GM08714 (cell line): ENCODE measurements around the gene TUSC7.

Experiments
- H3K4me3 ChIP-seq: fragments of 200-500 bp; sonication (Bioruptor generic); 2 replicates; pipeline ENCODE4 v1.5.1; 2014; ENCODE audit warnings: mild to moderate bottlenecking, low read length, inconsistent platforms
- ZNF274 ChIP-seq: IDR thresholded peaks from 2 replicates; pipeline ENCODE4 v1.6.1; 2012; ENCODE audit warnings: mild to moderate bottlenecking, low read depth, low read length

Gene TUSC7

DNA sequence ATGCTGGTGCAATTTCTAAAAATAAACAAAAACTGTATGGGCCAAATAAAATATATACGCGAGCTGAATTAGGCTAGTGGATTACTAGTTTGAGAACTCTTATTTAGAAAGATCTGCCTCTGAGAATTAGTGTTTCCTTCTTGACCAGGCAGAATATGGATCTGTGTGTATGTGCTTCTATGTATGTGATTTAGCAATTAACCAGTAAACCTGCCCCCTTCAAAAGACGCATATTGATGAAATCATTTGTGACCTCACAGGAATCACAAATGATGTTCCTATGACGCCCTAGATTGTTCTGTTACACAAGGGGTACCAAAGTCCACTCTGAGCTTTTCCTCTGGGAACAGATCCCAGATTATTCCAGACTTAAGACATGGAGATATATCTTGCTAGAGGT, at the start of gene TUSC7:
Gene TUSC7, plus strand, starts transcription at position 301 of the 400 bp plus-strand sequence.
- TF ChIP-seq ZNF274 = no peak
- no peak within 1 kb of the TSS for H3K4me3 ChIP-seq

DNA sequence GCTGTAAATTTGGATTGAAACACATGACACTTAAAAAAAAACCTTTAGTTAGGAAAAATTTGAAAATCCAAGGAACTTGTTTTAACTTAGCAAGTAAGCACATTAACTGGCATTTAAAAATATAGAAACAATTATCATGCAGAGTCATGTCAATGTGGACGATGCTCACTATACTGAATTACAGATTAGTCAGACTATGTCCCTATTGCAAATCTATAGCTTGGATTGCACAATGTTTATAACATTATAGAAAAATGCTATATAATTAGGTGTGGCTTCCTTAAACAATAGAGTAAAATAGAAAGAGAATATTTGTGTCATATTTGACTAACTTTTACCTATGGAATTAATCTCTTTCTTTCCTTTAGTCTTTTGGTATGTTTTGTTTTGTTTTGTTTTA, 48.4 kb upstream of the TUSC7 start:
- no peak for TF ChIP-seq ZNF274
- no peak overlapping the region for H3K4me3 ChIP-seq

DNA sequence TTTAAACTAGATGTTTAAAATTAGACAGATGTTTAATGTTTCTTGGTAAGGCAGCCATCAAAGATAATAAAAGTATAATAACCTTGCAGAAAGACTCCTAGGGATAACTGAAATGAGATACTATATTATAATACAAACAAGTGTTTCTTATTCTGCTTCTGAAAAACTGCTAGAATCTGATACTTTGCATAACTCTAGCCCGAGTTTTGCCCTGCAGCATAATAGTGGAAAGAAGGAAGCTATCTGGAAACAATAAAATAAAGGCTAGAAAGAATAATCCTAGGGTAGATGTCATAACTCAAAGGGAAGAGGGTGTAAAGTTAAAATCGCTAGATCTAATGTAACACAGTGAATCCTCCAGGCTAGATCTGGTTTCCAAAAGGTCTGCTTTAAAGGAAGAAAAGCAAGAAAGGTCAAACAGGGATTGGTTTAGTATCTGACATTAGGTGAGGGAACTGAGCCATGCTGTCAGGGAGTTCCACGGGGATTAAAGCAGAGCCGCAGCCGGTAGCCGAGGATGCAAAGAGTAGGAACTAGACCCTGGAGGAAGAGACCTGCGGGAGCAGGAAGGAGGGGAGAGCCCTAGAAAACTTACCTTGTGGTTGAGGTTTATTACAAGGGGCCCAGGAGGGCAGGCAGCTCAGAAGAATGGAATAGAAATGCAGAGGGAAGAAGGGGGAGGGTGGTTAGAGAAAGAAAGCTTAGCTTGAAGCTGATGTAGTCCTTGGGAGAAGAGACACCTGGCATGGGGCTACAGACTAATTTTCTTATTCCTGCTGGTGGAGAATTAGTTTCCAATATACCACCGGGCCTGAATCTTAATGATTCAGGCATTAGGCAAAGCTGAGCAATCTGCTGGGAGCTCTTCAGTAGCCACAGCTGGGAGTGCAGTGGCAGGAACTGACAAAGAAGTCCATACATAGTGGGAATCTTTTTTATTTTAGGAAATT, 46.1 kb upstream of the TUSC7 start:
- H3K4me3 ChIP-seq = no peak overlapping the region
- no peak for TF ChIP-seq ZNF274

DNA sequence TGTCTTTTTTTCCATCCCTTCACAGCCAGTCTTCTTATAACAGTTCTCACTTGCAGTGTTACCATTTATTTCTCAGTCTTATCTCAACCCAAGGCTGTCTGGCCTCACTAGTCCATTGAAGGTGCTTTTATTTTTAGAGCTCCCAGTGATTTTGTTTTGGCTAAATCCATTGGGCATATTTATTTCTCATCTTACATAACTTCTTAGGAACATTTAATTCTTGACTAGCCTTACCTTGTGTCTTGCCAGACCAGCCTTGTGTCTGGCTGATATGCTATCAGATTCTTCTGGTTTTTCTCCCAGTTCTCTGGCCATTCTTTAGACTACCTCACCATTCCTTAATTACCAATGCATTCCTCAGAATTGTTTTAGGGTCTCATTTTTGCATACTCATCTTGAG, 42.3 kb upstream of the TUSC7 start:
- no peak for TF ChIP-seq ZNF274
- H3K4me3 ChIP-seq = no peak overlapping the region

GRCh38 chr3:116667791-116668190, 41.8 kb upstream of the TUSC7 start:
- no peak overlapping the region for H3K4me3 ChIP-seq
- no peak for TF ChIP-seq ZNF274

GRCh38 chr3:116669576-116669975, 40.0 kb upstream of the TUSC7 start:
- H3K4me3 ChIP-seq = no peak overlapping the region
- TF ChIP-seq ZNF274 = no peak

DNA sequence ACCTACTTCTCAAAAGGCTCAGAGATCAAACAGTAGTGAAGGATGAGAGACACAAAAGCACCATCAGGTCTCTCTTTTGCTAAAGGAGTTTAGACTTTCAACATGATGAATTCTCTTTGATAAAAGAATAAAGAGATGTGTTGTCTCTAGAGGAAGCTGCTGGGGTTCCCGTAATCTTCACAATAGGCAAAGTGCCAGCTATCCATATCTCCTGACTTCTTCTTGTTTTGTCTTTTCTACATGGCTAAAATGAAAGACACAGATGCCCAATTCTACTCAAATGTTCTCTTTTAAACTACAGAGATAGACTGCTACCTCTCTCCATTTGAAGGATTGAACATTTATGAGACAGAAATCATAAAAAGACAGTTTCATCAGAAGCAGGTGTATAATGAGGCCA, 38.4 kb upstream of the TUSC7 start:
- TF ChIP-seq ZNF274 = no peak

DNA sequence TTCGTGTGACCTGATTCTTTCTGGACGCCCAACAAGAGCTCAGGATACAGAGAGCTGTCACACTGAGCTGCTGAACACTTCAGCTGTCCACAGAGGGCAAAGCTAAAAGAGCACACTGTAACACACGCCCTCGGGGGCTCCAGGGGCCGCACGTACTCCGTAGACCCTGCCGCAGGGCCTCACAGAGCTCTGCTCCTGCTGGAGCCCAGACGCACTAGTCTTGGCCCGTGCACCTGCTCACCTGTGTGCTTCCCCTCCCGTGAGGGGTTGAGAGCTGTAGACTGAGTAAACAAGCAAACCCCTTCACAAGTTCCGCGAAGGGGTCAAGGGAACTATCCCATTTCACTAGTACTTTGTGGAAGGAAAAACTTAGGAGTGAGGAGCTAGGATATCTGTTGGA, 30.7 kb upstream of the TUSC7 start:
- TF ChIP-seq ZNF274 = no peak
- no peak overlapping the region for H3K4me3 ChIP-seq

More for the DNA sequence above, 38.4 kb upstream of the TUSC7 start:
- H3K4me3 ChIP-seq = no peak overlapping the region

DNA sequence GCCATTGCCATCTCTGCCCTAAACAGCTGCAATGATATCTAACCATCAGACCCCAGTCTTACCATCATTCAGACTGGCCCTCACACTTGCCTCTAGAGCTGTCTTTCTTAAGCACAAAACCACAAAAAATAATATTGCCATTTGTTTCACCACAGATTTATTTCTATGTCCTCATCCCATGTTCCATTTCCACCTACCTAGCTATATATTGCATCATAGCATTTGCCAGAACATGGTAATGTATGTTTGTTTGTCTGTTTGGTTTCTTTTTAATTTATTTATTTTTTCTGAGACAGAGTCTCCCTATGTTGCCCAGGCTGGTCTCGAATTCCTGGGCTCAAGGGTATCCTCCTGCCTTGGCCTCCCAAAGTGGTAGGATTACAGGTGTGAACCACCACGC, 18.5 kb upstream of the TUSC7 start:
- TF ChIP-seq ZNF274 = no peak
- no peak overlapping the region for H3K4me3 ChIP-seq

DNA sequence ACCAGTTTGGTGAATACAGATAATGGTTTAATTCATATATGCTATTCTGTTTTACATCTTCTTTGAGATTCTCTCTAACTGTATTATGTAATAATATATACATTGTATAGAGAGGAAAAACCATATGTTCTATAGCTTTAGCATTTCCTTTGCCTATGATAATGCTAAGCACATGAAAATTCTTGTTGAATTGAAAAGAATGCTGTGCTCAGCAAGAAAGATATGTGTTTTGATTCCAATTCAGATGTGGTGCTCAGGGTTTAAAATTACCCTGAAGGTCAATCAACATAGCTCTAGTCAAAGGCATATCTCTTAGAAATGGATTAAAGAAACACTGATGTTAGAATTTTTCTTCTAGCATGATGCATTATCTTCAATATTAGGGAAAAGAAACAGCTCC, 8.5 kb upstream of the TUSC7 start:
- TF ChIP-seq ZNF274 = no peak
- H3K4me3 ChIP-seq = no peak overlapping the region

- no peak for TF ChIP-seq ZNF274
- H3K4me3 ChIP-seq = no peak overlapping the region
These were observed 7.2 kb upstream of the TUSC7 start for GRCh38 chr3:116702334-116702733.

- no peak overlapping the region for H3K4me3 ChIP-seq
- TF ChIP-seq ZNF274 = no peak
These were observed 2.0 kb upstream of the TUSC7 start for GRCh38 chr3:116707531-116707930.

GRCh38 chr3:116716490-116716889, 6.9 kb downstream of the TUSC7 start:
- H3K4me3 ChIP-seq = no peak overlapping the region
- no peak for TF ChIP-seq ZNF274

- TF ChIP-seq ZNF274 = no peak
- no peak overlapping the region for H3K4me3 ChIP-seq
These were observed 8.0 kb downstream of the TUSC7 start for GRCh38 chr3:116717566-116717965.

DNA sequence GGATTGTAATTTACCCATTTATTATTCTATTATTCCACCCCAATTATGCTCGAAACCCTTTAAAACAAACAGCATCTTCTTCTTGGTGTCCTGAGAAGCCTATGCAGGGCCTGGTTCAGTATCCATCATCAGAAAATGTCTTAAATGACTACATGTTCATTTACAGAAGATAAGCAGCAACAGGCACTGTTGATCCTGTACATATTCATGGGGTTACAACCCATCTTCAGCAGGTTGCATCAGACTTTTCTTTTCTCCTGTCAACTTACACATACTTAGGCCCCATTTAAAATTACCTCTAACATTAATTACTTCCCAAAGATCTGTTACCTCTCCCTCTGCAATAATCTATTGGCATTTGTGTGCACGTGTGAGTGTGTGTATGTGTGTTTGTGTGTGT, 18.9 kb downstream of the TUSC7 start:
- no peak overlapping the region for H3K4me3 ChIP-seq
- no peak for TF ChIP-seq ZNF274
